Neural cell (in vitro differentiated cells): Measurements from ENCODE around the gene SAMD1. TPM values are rescaled to one million over a fixed set of nuclear protein-coding genes. Genes with fewer than 3 reads are reported as not detected.

ENCODE experiments used
- H2AFZ ChIP-seq: fragments of 200-600, 300-800 bp; sonication (generic), shearing (Covaris generic); 2 replicates; pipeline ENCODE4 v1.6.0; 2014; ENCODE audit warnings: low read depth, mild to moderate bottlenecking, antibody characterized with exemption, low read length, moderate library complexity
- H3F3A ChIP-seq: fragments of 200-600 bp; shearing (Covaris generic); 2 replicates; pipeline ENCODE4 v1.6.1; 2016; ENCODE audit warnings: mild to moderate bottlenecking, moderate library complexity, mixed read lengths, antibody characterized with exemption, low read length; ENCODE audit not compliant: insufficient read depth, poor library complexity, severe bottlenecking
- H3K27ac ChIP-seq: fragments of 200-600, 300-800 bp; sonication (generic), shearing (Covaris generic); 2 replicates; pipeline ENCODE4 v1.5.1; 2014; ENCODE audit warnings: mild to moderate bottlenecking, low read length, moderate library complexity
- H3K27me3 ChIP-seq: fragments of 300-800, 200-600 bp; sonication (generic), shearing (Covaris generic); 2 replicates; pipeline ENCODE4 v1.6.0; 2014; ENCODE audit warnings: mild to moderate bottlenecking, low read depth, low read length, moderate library complexity; ENCODE audit not compliant: insufficient read depth
- H3K36me3 ChIP-seq: fragments of 300-800, 200-600 bp; sonication (generic), shearing (Covaris generic); 2 replicates; pipeline ENCODE4 v1.5.1; 2014; ENCODE audit warnings: mild to moderate bottlenecking, antibody characterized with exemption, low read length, moderate library complexity; ENCODE audit not compliant: insufficient read depth
- H3K4me2 ChIP-seq: fragments of 300-800, 200-600 bp; sonication (generic), shearing (Covaris generic); 2 replicates; pipeline ENCODE4 v1.6.0; 2014; ENCODE audit warnings: mild to moderate bottlenecking, low read length
- H3K4me3 ChIP-seq: fragments of 300-800, 200-600 bp; sonication (generic), shearing (Covaris generic); 2 replicates; pipeline ENCODE4 v1.5.1; 2014; ENCODE audit warnings: mild to moderate bottlenecking, low read length, moderate library complexity
- H3K79me2 ChIP-seq: fragments of 200-600 bp; shearing (Covaris generic); replicated peaks from 2 replicates; pipeline ENCODE4 v1.6.0; 2014; ENCODE audit warnings: mild to moderate bottlenecking, low read length, moderate library complexity; ENCODE audit not compliant: insufficient read depth
- H3K9ac ChIP-seq: fragments of 300-800, 200-600 bp; sonication (generic), shearing (Covaris generic); 2 replicates; pipeline ENCODE4 v1.6.1; 2016; ENCODE audit warnings: mild to moderate bottlenecking, low read length, mixed read lengths
- H3K9me2 ChIP-seq: fragments of 200-600 bp; shearing (Covaris generic); 2 replicates; pipeline ENCODE4 v1.6.1; 2016; ENCODE audit warnings: mild to moderate bottlenecking, low read length, mixed read lengths; ENCODE audit not compliant: insufficient read depth
- H3K9me3 ChIP-seq: fragments of 200-600, 300-800 bp; sonication (generic), shearing (Covaris generic); 2 replicates; pipeline ENCODE4 v1.6.1; 2016; ENCODE audit warnings: mild to moderate bottlenecking, mixed run types, low read length, moderate library complexity, mixed read lengths
- H4K20me1 ChIP-seq: fragments of 200-600 bp; shearing (Covaris generic); 2 replicates; pipeline ENCODE4 v1.6.1; 2016; ENCODE audit warnings: mild to moderate bottlenecking, mixed run types; ENCODE audit not compliant: insufficient read depth
- EP300 ChIP-seq: fragments of 450-650 bp; conservative IDR thresholded peaks from 2 replicates; pipeline ENCODE4 v1.6.1; 2014; ENCODE audit warnings: antibody characterized with exemption, mild to moderate bottlenecking, moderate library complexity; ENCODE audit not compliant: poor library complexity, severe bottlenecking
- EZH2 ChIP-seq: fragments of 200-600, 300-800 bp; shearing (Covaris generic), sonication (generic); IDR thresholded peaks from 2 replicates; pipeline ENCODE4 v1.6.1; 2014; ENCODE audit warnings: antibody characterized with exemption, low read length, borderline replicate concordance, mild to moderate bottlenecking; ENCODE audit not compliant: insufficient read depth, poor library complexity, severe bottlenecking
- MXI1 ChIP-seq: fragments of 450-650 bp; conservative IDR thresholded peaks from 2 replicates; pipeline ENCODE4 v1.6.1; 2014; ENCODE audit warnings: antibody characterized with exemption, mild to moderate bottlenecking; ENCODE audit not compliant: poor library complexity, severe bottlenecking
- POLR2AphosphoS5 ChIP-seq: IDR thresholded peaks from 2 replicates; pipeline ENCODE4 v1.6.1; 2012
- RAD21 ChIP-seq: fragments of 450-650 bp; conservative IDR thresholded peaks from 2 replicates; pipeline ENCODE4 v1.6.1; 2014; ENCODE audit warnings: antibody characterized with exemption, mild to moderate bottlenecking, moderate library complexity
- SMC3 ChIP-seq: fragments of 450-650 bp; conservative IDR thresholded peaks from 2 replicates; pipeline ENCODE4 v1.6.1; 2014; ENCODE audit warnings: antibody characterized with exemption, mild to moderate bottlenecking, moderate library complexity; ENCODE audit not compliant: poor library complexity
- TAF1 ChIP-seq: IDR thresholded peaks from 2 replicates; pipeline ENCODE4 v1.6.1; 2012; ENCODE audit warnings: low read depth
- polyA plus RNA-seq: library from polyadenylated mRNA; depleted of rRNA; stranded (reverse); fragments of >200 nt; gene quantifications from 2 replicates; pipeline ENCODE4 v1.2.3, GENCODE V29; 2014
- TF ChIP-seq, protein P1 (sequence below): IDR thresholded peaks from 2 replicates; pipeline ENCODE4 v1.6.1; 2012; ENCODE audit warnings: borderline replicate concordance
- TF ChIP-seq, protein P2 (sequence below): fragments of 450-650 bp; IDR thresholded peaks from 2 replicates; pipeline ENCODE4 v1.5.1; 2014; ENCODE audit warnings: antibody characterized with exemption, mild to moderate bottlenecking, moderate library complexity; ENCODE audit not compliant: poor library complexity, severe bottlenecking

The SAMD1 gene
- polyA plus RNA-seq, 1 donor from 2014 or later: 38.1 TPM

- Histone ChIP-seq H3K4me3 (no peak overlapping the region), H3K9ac (no peak overlapping the region), H4K20me1 (no peaks in the 10 kb centered on the region), H3K36me3 (no peaks in the 10 kb centered on the region), H3K27ac (no peak overlapping the region), H3F3A (no peaks in the 10 kb centered on the region), H3K79me2 (no peaks in the 10 kb centered on the region), H2AFZ (no peak overlapping the region), H3K27me3 (no peaks in the 10 kb centered on the region), H3K9me3 (no peaks in the 10 kb centered on the region), H3K9me2 (no peaks in the 10 kb centered on the region), H3K4me2 (no peak overlapping the region)
- no peak for TF ChIP-seq MXI1
- no peak for TF ChIP-seq SMC3
- no peak for TF ChIP-seq RAD21
- TF ChIP-seq, protein P1, sequence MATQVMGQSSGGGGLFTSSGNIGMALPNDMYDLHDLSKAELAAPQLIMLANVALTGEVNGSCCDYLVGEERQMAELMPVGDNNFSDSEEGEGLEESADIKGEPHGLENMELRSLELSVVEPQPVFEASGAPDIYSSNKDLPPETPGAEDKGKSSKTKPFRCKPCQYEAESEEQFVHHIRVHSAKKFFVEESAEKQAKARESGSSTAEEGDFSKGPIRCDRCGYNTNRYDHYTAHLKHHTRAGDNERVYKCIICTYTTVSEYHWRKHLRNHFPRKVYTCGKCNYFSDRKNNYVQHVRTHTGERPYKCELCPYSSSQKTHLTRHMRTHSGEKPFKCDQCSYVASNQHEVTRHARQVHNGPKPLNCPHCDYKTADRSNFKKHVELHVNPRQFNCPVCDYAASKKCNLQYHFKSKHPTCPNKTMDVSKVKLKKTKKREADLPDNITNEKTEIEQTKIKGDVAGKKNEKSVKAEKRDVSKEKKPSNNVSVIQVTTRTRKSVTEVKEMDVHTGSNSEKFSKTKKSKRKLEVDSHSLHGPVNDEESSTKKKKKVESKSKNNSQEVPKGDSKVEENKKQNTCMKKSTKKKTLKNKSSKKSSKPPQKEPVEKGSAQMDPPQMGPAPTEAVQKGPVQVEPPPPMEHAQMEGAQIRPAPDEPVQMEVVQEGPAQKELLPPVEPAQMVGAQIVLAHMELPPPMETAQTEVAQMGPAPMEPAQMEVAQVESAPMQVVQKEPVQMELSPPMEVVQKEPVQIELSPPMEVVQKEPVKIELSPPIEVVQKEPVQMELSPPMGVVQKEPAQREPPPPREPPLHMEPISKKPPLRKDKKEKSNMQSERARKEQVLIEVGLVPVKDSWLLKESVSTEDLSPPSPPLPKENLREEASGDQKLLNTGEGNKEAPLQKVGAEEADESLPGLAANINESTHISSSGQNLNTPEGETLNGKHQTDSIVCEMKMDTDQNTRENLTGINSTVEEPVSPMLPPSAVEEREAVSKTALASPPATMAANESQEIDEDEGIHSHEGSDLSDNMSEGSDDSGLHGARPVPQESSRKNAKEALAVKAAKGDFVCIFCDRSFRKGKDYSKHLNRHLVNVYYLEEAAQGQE: no peak
- TF ChIP-seq EP300: no peak
- no peak for TF ChIP-seq TAF1
- no peak for TF ChIP-seq POLR2AphosphoS5
- TF ChIP-seq, protein P2, sequence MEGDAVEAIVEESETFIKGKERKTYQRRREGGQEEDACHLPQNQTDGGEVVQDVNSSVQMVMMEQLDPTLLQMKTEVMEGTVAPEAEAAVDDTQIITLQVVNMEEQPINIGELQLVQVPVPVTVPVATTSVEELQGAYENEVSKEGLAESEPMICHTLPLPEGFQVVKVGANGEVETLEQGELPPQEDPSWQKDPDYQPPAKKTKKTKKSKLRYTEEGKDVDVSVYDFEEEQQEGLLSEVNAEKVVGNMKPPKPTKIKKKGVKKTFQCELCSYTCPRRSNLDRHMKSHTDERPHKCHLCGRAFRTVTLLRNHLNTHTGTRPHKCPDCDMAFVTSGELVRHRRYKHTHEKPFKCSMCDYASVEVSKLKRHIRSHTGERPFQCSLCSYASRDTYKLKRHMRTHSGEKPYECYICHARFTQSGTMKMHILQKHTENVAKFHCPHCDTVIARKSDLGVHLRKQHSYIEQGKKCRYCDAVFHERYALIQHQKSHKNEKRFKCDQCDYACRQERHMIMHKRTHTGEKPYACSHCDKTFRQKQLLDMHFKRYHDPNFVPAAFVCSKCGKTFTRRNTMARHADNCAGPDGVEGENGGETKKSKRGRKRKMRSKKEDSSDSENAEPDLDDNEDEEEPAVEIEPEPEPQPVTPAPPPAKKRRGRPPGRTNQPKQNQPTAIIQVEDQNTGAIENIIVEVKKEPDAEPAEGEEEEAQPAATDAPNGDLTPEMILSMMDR: no peak
These were observed 17.3 kb upstream of the SAMD1 start for GRCh38 chr19:14107581-14108461.

- Histone ChIP-seq H3K36me3 (no peaks in the 10 kb centered on the region), H3F3A (no peaks in the 10 kb centered on the region), H3K27ac (no peak overlapping the region), H3K9me3 (no peaks in the 10 kb centered on the region), H3K79me2 (no peaks in the 10 kb centered on the region), H3K9me2 (no peaks in the 10 kb centered on the region), H4K20me1 (no peaks in the 10 kb centered on the region), H3K4me2 (no peak overlapping the region), H2AFZ (no peak overlapping the region), H3K27me3 (no peaks in the 10 kb centered on the region), H3K9ac (no peak overlapping the region), H3K4me3 (no peak overlapping the region)
- TF ChIP-seq, protein P2: no peak
- TF ChIP-seq EZH2 (no peak), MXI1 (no peak), SMC3 (no peak), TAF1 (no peak), RAD21 (no peak), POLR2AphosphoS5 (no peak), EP300 (no peak)
- TF ChIP-seq, protein P1: no peak
These were observed 16.3 kb upstream of the SAMD1 start for GRCh38 chr19:14106840-14107239.
